ENCODE data around the gene CARMIL3.

Gene CARMIL3

GRCh38 chr14:24077086-24077485 lies 25.3 kb downstream of the CARMIL3 start:
- no peak for DNase-seq

- peak; percentile 96 for DNase-seq
Measured at GRCh38 chr14:24078146-24078545, 26.3 kb downstream of the CARMIL3 start.

GRCh38 chr14:24079491-24080141 lies 27.8 kb downstream of the CARMIL3 start:
- peak; percentile 60 for DNase-seq

DNA sequence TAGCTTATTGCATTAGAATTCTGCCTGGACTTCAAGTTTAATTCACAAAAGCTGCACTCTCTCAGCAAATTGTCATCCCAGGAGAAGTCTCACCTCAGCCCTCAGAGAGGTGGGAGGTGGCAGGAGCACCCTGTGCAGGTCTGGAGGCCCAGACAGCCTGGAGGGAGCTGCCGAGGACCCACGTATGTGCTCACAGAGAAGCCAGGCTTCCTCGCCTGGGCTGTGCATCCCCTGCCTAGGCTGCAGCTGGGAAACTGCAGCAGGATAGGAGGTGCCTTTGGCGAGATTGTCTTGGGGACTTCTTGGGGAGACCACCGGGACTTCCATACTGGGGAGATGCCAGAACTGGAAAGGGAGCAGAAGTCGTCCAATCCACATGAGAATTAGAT lies 28.3 kb downstream of the CARMIL3 start:
- no peak for DNase-seq

- peak; percentile 81 for DNase-seq
Measured at GRCh38 chr14:24080888-24081738, 29.3 kb downstream of the CARMIL3 start.

- no peak for DNase-seq
Measured at GRCh38 chr14:24081739-24082211, 30.0 kb downstream of the CARMIL3 start.

DNA sequence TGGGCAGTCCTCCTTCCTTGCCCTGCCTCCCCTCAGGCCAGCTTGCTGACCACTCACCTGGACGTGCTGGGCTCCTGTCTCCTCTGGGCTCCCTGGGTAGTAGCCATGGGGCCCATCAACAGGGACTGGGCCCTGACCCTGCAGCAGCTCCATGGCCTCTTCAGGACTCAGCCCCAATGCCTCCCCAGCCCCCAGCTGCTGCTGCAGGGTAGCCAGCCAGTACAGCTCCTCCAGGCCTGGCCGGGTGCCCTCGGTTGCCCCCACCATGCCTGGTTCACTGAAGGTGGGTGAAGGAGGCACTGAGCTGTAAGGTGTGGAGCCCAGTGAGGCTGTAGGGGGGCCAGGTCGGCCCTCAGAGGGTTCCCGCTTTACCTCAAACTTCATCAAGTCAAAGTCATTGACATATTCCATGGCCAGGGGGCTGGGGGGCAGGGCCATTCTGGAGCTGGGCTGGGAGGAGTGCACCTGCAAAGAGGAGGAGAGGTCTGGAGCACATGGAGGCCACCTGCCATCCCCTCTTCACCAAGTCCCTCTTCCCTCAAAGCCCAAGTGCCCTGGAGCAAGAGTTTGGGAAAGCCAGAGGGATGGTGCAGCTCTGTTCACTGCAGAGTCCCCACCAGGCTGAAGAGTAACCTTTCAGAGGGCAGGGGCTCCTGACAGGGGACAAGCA lies 30.7 kb downstream of the CARMIL3 start:
- DNase-seq = peak; percentile 7

DNA sequence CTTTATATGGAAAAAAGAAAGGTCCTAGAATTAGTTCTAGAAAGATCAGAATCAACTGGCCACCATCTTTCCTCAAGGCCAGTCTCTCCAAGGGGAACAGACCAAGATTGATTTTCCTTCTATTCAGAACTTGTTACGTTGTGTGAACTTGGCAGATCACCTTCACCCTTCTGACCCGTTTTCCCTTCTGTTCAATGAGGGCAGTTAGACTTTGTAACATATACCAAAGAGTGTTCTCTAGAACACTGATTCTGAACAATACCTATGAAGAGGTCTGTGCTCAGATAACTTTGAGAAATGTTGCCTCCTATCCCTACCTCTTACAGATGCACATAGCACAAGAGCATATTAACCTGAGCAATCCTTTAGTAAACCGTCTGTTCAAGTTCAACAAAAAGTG lies 31.7 kb downstream of the CARMIL3 start:
- DNase-seq = no peak

DNA sequence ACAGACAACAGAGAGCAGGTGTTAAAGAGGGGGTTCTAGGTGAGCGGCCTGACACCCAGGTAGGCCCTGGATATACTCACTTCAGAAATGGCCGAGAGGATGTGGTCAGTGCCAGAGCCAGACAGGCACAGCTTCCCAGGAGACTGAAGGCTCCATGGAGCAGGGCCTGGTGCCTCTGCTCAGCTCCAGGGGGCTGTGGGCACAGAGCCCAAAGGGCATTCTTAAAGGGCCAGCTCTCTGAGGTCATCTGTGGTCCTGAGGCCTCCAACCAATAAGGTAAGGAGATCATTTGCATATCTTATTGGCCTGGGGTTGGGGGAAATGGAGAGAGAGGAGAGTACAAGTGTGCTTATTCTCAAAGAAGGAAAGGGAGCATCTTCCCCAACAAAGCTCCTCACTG lies 32.6 kb downstream of the CARMIL3 start:
- DNase-seq = no peak

- no peak for DNase-seq
Measured at GRCh38 chr14:24085215-24085614, 33.4 kb downstream of the CARMIL3 start.

DNA sequence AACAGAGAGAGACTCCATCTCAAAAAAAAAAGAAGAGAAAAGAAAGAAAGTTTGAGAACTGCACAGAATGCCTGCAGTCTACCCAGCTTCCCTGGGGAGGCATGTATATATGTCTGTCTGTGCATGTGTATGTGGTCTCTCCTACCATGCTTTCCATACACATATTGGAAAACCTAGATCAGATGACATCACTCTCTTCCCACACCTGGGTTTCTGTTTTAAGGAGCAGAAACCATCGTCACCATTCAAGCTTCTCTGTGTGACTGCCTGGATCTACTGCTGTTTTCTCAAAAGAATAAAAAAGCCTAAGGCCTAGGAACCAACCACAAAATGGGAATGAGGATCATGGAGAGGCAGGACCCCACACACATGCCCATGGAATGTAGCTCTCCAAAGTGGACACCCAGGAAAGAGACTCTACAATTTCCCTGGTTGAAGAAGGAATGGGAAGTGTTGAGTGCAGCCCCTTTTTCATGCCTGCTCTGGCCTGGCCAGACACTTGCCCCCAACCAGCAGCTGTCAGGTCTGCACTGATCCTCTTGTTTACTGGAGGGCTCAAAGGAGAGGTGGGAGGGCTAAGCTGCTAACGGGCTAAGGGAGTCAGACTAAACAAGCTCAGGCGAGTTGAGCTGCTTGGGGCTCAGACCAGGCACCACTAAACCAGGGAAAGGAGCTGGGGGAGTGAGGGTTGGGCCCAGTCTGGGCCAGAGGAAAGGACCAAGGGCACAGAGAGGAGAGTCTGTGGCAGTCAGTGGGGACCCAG lies 34.6 kb downstream of the CARMIL3 start:
- no peak for DNase-seq

- DNase-seq = no peak
Measured at GRCh38 chr14:24087004-24087403, 35.2 kb downstream of the CARMIL3 start.

DNA sequence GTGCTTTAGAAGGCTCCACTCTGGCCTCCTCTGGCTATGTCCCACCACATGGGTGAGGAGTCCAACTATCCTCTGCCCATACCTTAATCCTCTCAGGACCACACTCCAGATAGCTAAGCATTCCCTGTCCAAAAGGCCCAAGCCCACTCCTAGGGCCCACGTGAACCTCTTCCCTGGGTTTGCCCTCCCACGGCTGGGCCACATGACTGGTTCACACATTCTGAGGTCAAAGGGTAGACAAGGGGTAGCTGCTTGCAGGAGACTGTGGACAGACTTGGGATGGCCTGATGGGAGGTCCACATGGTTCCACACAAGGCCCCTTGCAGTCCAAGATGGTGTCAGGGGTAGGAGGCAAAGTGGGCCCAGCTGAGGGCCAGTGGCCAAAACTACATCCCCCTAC lies 36.3 kb downstream of the CARMIL3 start:
- DNase-seq = no peak

- DNase-seq = no peak
Measured at GRCh38 chr14:24089890-24090289, 38.1 kb downstream of the CARMIL3 start.

- no peak for DNase-seq
Measured at GRCh38 chr14:24092110-24092504, 40.3 kb downstream of the CARMIL3 start.

GRCh38 chr14:24092505-24093206 lies 40.8 kb downstream of the CARMIL3 start:
- DNase-seq = no peak

GRCh38 chr14:24093207-24093900 lies 41.5 kb downstream of the CARMIL3 start:
- DNase-seq = no peak

DNA sequence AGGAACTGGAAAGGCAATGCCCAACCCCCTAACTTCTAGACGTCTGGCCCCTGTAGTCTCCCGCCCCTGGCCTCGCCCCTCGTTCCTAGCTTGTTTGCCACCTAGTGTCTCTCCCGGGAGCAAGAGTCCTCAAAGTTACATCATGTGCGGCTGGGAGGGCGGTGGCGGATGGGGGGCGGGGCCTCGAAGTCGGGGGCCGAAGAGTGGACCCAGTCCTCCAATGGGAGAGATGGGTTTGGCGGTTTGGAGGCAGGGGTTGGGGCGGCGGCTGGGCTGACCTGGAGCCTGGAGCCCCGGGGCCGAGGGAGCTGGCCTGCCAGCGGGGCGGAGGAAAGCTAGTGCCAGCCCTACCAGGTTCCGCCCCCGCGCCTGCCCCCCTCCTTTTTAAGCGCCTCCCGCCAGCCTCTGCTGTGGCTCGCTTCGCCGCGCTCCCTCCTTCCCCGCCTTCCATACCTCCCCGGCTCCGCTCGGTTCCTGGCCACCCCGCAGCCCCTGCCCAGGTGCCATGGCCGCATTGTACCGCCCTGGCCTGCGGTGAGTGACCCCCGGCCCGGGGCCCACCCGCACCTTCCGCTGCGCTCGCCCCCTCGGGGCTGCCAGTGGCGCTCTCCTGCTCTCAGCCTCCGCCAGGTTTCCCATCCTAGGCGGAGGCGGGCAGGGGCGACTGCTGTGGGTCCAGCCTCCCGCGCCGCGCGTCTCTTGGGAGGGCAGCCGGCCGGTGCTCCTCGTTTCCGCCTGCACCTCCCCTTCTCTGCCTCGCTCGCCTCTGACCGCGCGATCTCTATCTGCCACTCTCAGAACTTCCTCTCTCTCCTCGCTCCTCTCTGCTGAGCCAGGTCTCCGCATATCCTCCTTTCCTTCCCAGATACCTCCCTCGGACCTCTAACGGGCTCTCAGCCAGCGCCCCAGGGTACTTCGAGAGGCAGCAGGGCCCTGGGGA lies 42.4 kb downstream of the CARMIL3 start, which contains the start of gene PCK2:
PCK2 (plus strand) TSS at position 411 of the 940 bp plus-strand sequence; CDS start at position 506, 95 bp downstream.
- DNase-seq = peak; percentile 94

GRCh38 chr14:24094841-24095270 lies 43.0 kb downstream of the CARMIL3 start:
- no peak for DNase-seq
